Measurements from ENCODE around the gene PDXDC1.
A peak's percentile ranks its signal among the peaks of the same experiment; 100 is the strongest.
"Not testable (repeated sequence)": the region's sequence is repeated elsewhere in the genome, so short reads cannot be mapped to it uniquely, and the experiment has no call there.

Gene PDXDC1

GRCh38 chr16:15140444-15141365, 165.9 kb downstream of the PDXDC1 start:
- DNase-seq, result not testable (repeated sequence)

DNA sequence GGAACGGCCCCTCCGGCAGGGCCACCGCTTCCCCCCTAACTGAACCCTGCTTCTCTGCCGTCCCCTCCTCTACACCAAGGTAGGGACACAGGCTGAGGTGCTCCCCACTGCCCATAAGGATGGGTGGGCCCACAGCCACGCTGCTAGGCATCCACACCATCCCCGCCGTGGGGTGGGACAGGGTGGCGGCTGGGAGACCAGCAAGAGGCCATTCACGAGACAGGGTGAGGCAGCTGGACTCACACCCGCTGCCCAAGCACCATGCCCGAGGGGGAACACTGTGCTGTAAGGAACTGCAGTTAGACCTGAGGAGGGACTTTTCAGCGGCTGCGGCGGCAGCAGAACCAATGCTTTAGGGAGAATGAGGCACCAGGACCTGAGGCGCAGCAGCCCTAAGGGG, 166.8 kb downstream of the PDXDC1 start:
- DNase-seq, result no peak

DNA sequence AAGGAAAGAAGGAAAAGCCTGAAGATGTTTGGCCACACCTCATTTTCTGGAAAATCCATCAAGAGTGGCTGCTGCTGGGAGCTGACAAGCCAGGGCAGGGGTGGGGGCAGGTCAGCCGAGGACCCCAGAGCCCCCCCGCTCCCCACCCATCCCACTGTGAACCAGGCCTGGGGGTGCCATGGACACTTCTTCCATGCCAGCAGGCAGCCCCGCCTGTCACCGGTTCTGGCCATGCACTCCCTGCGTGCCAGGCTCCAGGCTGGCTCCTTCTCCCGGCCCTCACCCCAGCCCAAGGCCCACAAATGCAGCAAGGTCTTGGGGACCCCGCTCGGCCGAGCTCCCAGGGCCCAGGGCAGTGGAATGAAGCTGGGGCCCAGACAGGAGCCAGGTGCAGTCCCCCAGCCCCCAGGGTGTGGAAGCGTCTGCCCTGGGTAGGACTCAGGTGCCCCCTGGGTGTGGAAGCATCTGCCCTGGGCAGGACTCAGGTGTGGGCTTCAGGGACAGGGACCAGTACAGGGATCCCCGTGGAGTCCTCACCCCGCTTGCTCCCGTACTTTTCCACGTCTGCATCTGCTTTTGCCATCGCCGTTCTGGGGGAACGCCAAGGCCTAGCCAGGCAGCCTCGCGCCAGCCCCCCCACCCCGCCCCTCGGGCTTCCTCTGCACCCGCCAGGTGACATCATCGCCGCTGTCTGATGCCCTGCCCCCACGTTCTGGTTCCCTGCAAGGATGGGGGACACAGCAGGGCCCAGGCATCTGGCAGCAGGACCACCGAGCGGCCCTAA, 167.5 kb downstream of the PDXDC1 start:
- DNase-seq, result not testable (repeated sequence)

DNA sequence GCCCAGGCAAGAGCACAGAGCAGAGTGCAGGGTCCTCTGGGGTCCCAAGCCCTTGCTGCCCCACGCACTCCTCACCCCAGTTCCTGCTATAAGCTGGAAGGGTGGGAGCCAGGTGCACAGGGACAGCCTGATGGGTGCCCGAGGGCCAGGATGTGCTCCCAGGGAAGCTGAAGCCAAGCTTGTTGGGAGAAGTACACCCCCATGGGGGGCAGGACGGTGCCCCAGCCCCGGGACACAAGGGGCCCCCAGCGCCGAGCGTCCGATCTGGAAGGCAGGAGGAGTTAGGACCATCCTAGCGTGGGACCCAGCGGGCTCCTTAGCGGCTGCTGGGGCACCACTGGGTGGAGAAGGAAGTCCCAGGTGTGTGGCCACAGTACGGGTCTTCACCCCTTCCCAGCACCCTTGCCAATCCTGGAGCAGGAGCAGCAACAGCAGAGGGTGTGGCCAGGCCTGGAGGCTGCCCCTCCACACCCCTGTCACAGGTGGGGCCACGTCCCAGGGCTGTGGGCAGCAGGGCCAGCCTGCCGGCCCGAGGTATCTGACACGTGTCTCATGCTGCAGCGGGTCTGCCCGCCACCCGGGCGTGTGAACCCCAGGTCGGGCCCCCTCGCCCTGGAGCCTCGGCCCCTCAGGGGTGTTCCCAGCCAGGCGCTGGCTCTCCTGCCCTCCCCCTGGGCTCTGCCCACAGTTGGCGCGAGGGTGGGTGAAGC, 168.2 kb downstream of the PDXDC1 start:
- DNase-seq, result not testable (repeated sequence)

DNA sequence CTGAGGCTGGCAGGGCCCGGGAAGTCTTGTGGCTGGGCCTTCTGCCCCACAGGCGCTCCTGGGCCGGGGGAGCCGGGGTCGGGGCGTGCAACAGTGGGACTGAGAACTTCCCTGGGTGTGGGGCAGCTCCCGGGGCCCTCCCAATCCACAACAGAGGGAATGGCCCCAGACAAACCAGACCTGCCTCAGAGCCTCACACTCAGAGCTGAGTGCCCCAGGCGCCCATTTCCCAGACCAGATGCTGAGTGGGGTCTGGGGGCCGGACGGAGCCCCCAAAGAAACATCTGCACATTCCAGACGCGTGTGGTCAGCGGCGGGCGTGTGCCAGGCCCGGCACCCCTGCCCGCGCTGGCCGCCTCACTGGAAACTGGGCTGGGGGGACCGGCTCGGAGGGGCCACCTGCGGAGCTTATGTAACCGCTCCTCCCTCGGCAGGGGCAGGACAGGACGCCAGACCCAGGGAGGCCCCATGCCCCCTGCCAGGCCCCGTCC, 168.8 kb downstream of the PDXDC1 start:
- not testable (repeated sequence) for DNase-seq

DNA sequence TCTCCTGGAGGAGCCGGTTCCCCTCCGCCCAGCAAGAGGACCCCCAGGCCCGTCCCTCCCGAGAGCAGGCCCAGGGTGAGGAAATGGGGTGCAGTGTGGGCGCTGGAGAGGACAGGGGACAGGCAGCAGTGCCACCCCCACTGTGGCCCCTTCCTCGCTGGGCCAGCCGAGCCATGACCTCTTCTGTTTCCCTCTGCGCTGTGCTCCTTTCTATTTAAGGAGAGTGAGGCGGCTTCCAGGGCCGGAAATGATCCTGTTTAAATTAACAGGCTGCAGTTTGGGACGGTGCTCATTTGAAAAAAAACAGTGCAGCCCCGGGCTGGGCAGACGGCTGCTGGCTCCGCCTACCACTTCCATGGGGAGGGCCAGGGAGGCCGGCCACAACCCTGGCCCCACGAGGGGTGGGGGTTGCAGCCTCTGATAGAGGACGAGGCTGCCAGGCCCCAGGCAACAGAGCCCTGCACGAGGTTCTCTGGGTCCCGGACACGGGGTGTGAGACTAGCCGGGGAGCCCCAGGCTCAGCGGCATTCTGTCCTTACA, 169.3 kb downstream of the PDXDC1 start:
- DNase-seq, result not testable (repeated sequence)

DNA sequence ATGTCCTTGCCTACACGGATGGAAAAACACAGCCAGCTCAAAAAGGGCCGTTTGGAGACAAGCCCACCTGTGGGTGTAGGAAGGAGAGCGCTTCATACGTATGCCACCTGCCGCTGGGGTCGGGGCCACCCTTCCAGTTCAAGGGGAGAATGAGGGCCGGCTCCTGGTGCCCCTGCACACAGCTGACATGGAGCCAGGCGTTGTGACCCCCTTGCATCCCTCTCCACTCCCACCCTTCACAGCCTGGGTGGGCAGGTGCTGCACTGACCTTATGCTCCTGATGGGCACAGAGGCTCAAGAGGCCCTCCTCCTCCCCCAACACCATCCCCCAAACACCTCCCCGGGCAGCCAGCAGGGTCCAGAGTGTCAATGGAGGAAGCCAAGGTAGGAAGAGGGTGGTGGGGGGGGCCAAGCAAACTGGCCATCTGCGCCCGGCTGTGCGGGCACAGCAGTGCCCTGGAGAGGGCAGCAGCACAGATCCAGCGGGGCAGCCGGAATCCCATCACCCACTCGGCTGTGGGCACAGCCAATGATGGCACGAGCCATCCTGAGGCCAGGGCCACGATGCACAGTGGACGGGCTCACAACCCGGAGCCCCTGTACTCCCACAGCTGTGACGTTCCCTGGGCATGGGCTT, 170.1 kb downstream of the PDXDC1 start:
- not testable (repeated sequence) for DNase-seq

DNA sequence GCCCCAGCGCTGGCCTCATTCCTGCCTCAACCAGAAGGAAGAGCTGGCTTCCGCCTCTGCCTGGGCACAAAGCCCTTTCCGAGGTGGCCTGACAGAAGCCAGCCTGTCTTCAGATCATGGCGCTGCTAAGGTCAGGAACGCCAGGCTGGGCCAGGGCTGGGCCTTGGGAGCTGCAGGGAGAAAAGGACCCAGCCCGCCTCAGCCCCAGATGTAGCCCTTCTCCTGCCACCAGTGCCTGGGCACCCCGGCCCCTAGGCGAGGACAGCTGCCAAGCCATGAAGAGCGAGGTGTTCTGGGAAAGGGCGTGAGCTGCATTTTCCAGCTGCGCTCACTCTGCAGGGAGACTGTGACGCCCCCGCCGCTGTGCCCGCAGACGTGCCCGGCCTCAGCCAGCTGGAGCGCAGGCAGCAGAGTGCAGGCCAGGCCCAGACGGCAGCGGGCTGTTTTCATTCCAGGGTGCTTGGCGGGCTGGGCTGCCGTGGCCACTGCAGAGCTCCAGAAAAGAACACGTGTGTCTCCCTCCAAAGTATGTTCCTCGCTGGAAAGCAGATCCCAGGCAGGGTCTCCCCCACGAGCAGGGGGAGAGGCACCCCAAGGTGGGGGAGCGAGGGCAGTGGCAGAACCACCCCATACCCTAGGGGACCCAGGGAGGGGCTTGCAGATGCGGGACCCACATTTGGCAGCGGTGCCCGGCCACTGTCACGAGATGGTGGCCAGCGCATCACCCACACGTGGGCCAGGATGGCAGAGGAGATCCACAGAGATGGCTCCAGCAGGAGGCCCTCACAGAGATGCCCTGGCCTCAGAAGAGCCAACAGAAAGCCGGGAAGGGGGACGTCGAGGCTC, 170.8 kb downstream of the PDXDC1 start:
- DNase-seq, result not testable (repeated sequence)

GRCh38 chr16:15146264-15146662, 171.4 kb downstream of the PDXDC1 start:
- not testable (repeated sequence) for DNase-seq

DNA sequence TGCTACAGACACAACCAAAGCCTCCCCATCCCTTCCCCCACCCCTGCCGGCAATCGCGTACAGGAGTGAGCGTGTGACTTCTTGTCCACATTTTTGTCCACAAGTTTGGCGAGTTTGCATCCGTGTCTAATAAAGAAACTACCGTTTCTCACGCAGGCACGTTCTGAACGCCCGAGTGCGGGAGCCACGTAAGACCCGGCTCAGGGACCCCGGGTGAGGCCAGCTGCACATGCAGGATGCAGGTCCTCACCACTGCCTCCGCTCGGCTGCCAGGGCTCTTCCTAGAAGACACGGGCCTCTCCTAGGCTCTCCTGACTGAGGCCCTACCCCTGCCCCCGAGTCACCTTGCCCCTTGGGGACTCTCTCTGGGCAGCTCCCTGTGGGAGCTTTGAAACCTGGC, 174.0 kb downstream of the PDXDC1 start:
- not testable (repeated sequence) for DNase-seq

DNA sequence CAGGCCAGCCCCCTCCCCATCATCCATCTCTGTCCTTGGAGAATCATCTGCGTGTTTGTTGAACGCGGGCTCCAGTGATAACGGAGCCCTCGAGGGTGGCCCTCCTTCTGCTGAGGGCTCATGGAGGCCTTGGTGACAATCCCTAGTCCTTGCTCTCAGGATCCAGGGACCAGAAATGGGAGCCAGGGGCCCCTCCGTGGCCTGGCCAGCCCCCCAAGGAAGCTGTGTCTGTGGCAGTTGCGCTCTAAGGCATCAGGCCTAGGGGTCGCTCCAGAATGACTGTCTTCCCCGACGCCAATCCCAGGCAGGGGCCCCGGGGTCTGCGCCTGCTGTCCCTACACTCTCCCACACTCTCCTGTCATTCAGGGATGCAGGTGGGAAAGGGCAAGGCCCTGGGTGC, 174.4 kb downstream of the PDXDC1 start:
- not testable (repeated sequence) for DNase-seq

DNA sequence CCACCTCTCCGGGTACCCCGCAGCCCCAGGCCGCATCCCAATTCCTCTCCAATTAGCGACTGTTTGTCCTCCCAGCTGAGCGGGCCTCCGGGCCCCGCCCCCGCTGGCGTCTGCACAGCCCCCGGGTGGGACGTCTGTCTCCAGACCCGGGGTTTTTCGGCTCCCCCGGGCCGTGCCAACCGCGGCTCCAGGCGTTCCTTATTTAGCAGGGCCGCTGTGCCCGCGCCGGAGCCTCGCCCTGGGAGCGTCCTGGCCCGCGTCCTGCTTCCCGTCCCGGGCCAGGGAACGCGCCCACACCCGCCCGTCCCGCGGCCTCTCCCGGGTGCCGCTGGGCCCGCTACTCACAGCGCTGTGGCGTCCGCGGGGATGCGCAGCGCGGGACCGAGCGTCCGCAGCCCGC, 179.2 kb downstream of the PDXDC1 start:
- DNase-seq, result peak in 1 of 2 donors; percentile 40

DNA sequence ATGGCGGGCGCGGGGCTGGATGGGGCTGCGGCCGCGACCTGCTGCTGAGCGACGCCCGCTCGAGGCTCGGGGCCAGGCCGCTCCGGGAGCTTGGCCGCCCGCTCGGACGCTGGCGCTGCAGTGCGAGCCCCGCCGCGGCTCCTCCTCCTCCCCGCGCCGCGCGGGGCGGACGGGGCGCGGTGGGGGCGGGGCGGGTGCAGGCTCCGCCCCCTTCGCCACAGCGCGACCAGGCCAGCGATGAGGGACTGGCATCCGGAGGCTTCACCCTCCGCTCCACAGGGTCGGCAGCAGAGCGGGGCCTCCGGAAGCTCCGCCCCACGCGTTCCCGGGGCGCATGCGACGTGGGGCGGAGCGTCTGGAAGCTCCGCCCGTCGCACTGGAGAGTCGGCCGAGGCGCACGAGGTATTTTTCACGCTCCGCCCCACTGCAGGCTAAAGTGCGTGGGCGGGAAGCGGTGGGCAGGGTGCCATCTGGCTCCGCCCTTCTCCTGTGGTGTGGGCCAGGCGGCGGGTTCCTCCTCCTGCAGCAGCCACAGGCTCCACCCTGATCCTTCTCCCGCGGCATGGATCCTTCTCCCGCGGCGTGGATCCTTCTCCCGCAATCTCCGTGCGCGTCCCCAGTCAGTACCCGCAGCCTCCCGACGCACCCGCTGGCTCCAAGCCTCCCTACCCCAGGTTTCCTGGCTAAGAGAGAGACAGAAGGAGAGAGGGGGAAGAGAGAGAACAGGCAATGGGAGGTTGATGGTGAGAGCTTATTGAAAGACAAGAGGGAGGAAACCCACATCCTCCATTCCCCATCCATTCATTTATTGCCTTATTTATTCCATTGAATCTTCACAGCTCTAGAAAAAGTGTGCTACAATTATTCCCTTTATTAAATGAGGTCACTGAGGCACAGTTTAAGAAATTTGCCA, 180.1 kb downstream of the PDXDC1 start:
- DNase-seq, result peak; percentile 83 to 88

DNA sequence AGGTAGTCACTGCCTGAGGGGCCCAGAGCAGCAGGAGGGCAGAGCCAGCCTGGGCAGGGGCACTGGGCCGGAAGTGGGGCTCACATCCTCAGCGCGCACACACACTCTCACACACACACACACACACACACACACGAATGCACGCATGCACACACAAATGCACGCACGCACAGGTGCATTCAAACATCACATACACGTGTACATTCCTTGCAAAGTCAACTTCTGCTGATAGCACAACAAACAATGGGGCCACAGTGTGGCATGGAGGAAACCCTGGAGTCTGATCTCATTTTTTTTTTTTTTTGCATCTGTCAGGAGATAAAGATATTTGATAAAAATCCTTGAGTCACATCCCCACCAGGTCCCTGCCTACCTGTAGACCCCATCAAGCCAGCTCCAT, 182.8 kb downstream of the PDXDC1 start:
- DNase-seq, result not testable (repeated sequence)

DNA sequence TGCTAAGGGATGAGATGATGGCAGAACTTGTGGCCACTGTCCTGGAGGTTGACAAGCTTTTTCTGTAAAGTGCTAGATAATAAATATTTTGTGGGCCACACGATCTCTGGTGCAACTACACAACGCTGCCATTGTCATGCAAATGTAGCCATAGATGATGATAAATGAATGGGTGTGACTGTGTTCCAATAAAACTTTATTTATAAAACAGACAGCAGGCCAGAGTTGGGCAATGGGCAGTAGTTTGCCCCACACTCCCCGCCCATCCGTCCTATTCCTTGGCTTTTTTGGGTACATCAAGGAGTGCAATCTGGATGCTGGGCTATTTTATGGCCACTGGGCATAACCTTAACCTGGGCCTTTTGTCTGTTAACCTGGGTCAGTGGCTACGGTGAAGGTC, 184.8 kb downstream of the PDXDC1 start:
- not testable (repeated sequence) for DNase-seq

GRCh38 chr16:15160571-15160970, 185.7 kb downstream of the PDXDC1 start:
- not testable (repeated sequence) for DNase-seq

GRCh38 chr16:15163055-15163454, 188.2 kb downstream of the PDXDC1 start:
- not testable (repeated sequence) for DNase-seq

DNA sequence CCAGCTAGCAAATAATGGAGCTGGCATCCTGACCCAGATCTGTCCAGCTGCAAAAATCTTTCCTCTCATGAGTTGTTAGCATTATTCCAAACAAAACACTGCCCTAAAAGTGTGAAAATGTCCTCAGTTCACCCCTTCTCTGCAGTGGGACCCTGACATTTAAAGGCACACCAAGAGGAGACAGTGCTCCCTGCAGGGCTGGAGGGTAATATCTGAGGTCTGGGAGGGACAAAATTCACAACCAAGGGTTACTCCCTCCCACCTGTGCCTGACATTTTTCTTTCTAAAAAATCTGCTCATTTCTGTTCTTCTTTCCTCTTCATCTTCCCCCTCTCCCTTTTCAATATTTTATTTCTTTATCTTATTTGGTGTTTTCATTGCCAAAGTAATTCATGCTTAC, 191.4 kb downstream of the PDXDC1 start:
- not testable (repeated sequence) for DNase-seq

GRCh38 chr16:15168303-15168702, 193.5 kb downstream of the PDXDC1 start:
- DNase-seq, result not testable (repeated sequence)

Measured in stimulated activated CD4-positive, alpha-beta T cell treated with anti-CD3 and anti-CD28 coated beads, Interleukin-2, amount 100 ng/mL, for 24 hours (primary cell).